Measurements from ENCODE around the gene IP6K3. TPM values are rescaled to one million over a fixed set of nuclear protein-coding genes. Genes with fewer than 3 reads are reported as not detected.

Gene IP6K3
- total and polyA plus RNA-seq, 2 donors: 0.95 to 2.4 TPM

- no peak overlapping the region for H3K4me3 ChIP-seq (ENCODE audit: low read depth, low read length)
- DNase-seq (ENCODE audit: extremely low spot score): no peak
- no peaks in the 10 kb centered on the region for H3K36me3 ChIP-seq (ENCODE audit: insufficient read depth)
- 86% methylated on average over 18 of the region's 18 CpGs for WGBS
- H3K4me1 ChIP-seq (ENCODE audit: insufficient read depth): no peaks in the 10 kb centered on the region
- no peak overlapping the region for H3K27ac ChIP-seq (ENCODE audit: low read depth)
These were observed 11.5 kb downstream of the IP6K3 start for GRCh38 chr6:33735216-33735615.

DNA sequence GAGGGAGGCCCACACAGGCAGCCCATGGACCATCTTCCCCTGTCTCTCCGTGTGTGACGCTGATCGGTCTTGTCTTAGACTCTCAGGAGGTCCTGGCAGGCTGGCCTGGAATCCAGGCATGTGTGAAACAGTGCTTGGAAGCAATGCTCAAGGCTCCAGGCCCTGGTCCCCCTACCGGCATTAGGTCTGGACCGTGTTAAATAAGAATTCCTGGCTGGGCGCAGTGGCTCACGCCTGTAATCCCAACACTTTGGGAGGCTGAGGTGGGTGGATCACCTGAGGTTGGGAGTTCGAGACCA, 13.0 kb downstream of the IP6K3 start:
- 93% methylated on average over 8 of the region's 8 CpGs for WGBS
- no peaks in the 10 kb centered on the region for H3K36me3 ChIP-seq (ENCODE audit: insufficient read depth)
- no peak overlapping the region for H3K4me3 ChIP-seq (ENCODE audit: low read depth, low read length)
- no peak overlapping the region for H3K27ac ChIP-seq (ENCODE audit: low read depth)
- no peak for DNase-seq (ENCODE audit: extremely low spot score)
- no peaks in the 10 kb centered on the region for H3K4me1 ChIP-seq (ENCODE audit: insufficient read depth)

- Histone ChIP-seq H3K27ac (ENCODE audit: low read depth) (no peak overlapping the region), H3K4me3 (ENCODE audit: low read depth, low read length) (no peak overlapping the region), H3K4me1 (ENCODE audit: insufficient read depth) (no peaks in the 10 kb centered on the region), H3K36me3 (ENCODE audit: insufficient read depth) (no peaks in the 10 kb centered on the region)
- WGBS: 90% methylated on average over 13 of the region's 13 CpGs
- no peak for DNase-seq (ENCODE audit: extremely low spot score)
These were observed 13.6 kb downstream of the IP6K3 start for GRCh38 chr6:33732817-33733708.

- WGBS: 91% methylated on average over 6 of the region's 6 CpGs
- H3K36me3 ChIP-seq (ENCODE audit: insufficient read depth): no peaks in the 10 kb centered on the region
- no peak overlapping the region for H3K27ac ChIP-seq (ENCODE audit: low read depth)
- no peak overlapping the region for H3K4me3 ChIP-seq (ENCODE audit: low read depth, low read length)
- no peak for DNase-seq (ENCODE audit: extremely low spot score)
- H3K4me1 ChIP-seq (ENCODE audit: insufficient read depth): no peaks in the 10 kb centered on the region
These were observed 14.3 kb downstream of the IP6K3 start for GRCh38 chr6:33732385-33732784.

GRCh38 chr6:33731751-33732282, 14.9 kb downstream of the IP6K3 start:
- Histone ChIP-seq H3K4me1 (ENCODE audit: insufficient read depth) (no peaks in the 10 kb centered on the region), H3K4me3 (ENCODE audit: low read depth, low read length) (no peak overlapping the region)
- DNase-seq (ENCODE audit: extremely low spot score): no peak

DNA sequence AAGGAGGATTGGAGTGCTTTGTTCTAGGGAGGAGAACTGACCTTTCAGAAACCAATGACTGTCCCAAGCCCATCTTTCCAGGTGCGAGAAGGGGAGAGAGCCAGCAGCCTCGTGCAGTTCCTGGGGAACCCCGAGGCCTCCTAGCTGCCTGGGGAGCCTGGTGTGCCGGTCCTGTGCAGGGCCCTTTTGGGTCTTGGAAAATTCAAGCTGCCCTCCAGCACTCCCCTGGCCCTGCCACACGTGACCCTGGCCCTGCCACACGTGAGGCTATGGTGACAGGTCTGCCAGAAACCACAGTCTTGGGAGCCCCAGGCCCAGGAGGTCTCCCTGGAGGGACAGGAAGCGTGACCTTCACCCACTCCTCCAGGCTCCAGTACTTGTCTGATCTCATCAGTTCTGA, 15.7 kb downstream of the IP6K3 start:
- DNase-seq (ENCODE audit: extremely low spot score): no peak
- Histone ChIP-seq H3K4me1 (ENCODE audit: insufficient read depth) (no peaks in the 10 kb centered on the region), H3K4me3 (ENCODE audit: low read depth, low read length) (no peak overlapping the region), H3K36me3 (ENCODE audit: insufficient read depth) (no peaks in the 10 kb centered on the region), H3K27ac (ENCODE audit: low read depth) (no peak overlapping the region)
- 77% methylated on average over 7 of the region's 7 CpGs for whole genome bisulfite sequencing

More at GRCh38 chr6:33731751-33732282, 14.9 kb downstream of the IP6K3 start:
- 79% methylated on average over 9 of the region's 9 CpGs for WGBS
- Histone ChIP-seq H3K36me3 (ENCODE audit: insufficient read depth) (no peaks in the 10 kb centered on the region), H3K27ac (ENCODE audit: low read depth) (no peak overlapping the region)

GRCh38 chr6:33730611-33731010, 16.1 kb downstream of the IP6K3 start:
- Histone ChIP-seq H3K4me3 (ENCODE audit: low read depth, low read length) (no peak overlapping the region), H3K27ac (ENCODE audit: low read depth) (no peak overlapping the region), H3K4me1 (ENCODE audit: insufficient read depth) (no peaks in the 10 kb centered on the region), H3K36me3 (ENCODE audit: insufficient read depth) (no peaks in the 10 kb centered on the region)
- 68% methylated on average over 10 of the region's 10 CpGs for WGBS
- no peak for DNase-seq (ENCODE audit: extremely low spot score)

- Histone ChIP-seq H3K4me1 (ENCODE audit: insufficient read depth) (no peaks in the 10 kb centered on the region), H3K4me3 (ENCODE audit: low read depth, low read length) (no peak overlapping the region), H3K36me3 (ENCODE audit: insufficient read depth) (no peaks in the 10 kb centered on the region), H3K27ac (ENCODE audit: low read depth) (no peak overlapping the region)
- 90% methylated on average over 6 of the region's 6 CpGs for WGBS
- DNase-seq (ENCODE audit: extremely low spot score): no peak
These were observed 17.6 kb downstream of the IP6K3 start for GRCh38 chr6:33729059-33729458.

DNA sequence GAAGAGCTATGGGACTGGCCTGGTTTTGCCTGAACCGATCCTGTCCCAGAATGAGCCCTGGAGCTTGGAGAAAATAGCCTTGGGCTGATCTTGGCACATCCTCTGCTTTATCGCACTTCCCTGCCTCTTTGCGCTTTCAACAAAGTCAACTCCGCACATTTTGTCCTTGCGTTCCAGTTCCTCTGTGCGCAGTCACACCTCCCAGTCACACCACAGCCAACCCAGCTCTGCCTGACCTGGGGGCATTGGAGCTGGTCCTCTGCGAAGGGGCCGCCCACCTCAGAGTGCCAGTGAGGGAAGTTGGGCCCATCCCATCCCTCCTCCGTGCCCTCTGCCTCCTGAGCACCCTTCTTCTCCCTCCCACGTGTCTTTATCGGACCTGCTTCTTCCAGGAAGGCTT, 18.3 kb downstream of the IP6K3 start:
- no peaks in the 10 kb centered on the region for H3K4me1 ChIP-seq (ENCODE audit: insufficient read depth)
- no peak overlapping the region for H3K27ac ChIP-seq (ENCODE audit: low read depth)
- 87% methylated on average over 11 of the region's 11 CpGs for WGBS
- DNase-seq (ENCODE audit: extremely low spot score): no peak
- no peak overlapping the region for H3K4me3 ChIP-seq (ENCODE audit: low read depth, low read length)
- H3K36me3 ChIP-seq (ENCODE audit: insufficient read depth): no peaks in the 10 kb centered on the region

DNA sequence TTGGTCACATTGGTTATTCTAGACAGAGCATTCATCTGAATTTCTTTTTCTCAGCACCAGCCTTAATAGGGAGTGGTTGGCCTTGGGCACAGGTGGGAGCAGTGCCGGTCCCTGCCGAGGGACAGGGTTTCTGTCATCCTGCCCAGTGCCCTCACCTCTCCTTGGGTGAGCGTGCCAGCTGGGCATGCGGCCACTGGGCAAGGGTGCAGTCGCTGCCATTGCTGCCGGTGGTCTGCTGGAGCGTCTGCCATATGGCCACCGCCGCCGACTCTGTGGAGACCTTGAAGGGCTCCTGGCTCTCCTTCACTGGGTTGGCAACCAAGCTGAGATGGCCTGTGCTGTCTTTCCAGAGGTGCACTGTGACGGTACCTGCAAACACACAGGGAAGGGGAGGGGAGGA, 18.8 kb downstream of the IP6K3 start:
- DNase-seq (ENCODE audit: extremely low spot score): no peak
- no peaks in the 10 kb centered on the region for H3K36me3 ChIP-seq (ENCODE audit: insufficient read depth)
- H3K27ac ChIP-seq (ENCODE audit: low read depth): no peak overlapping the region
- H3K4me1 ChIP-seq (ENCODE audit: insufficient read depth): no peaks in the 10 kb centered on the region
- 86% methylated on average over 11 of the region's 11 CpGs for WGBS
- H3K4me3 ChIP-seq (ENCODE audit: low read depth, low read length): no peak overlapping the region

DNA sequence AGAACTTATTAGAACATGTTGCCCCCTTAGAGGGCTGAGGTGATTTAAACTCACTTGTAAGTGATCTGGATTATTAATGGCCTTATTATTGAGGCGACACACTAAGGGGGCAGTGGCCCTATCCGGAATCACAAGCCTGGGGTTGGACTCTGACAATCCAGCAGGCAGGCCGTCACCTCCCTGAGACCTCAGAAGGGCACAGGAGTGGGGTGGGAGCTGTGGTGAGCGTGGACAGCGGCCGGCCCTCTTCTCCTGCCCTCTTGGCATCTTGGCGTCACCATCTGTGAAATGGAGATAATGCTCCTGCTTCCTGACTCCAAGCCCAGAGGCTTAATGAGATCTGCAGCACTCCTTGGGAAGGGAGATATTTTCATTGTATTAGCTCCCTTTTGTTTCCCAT, 19.6 kb downstream of the IP6K3 start:
- 86% methylated on average over 7 of the region's 7 CpGs for WGBS
- H3K36me3 ChIP-seq (ENCODE audit: insufficient read depth): no peaks in the 10 kb centered on the region
- H3K4me1 ChIP-seq (ENCODE audit: insufficient read depth): no peaks in the 10 kb centered on the region
- H3K4me3 ChIP-seq (ENCODE audit: low read depth, low read length): no peak overlapping the region
- no peak for DNase-seq (ENCODE audit: extremely low spot score)
- no peak overlapping the region for H3K27ac ChIP-seq (ENCODE audit: low read depth)

GRCh38 chr6:33726696-33727095, 20.0 kb downstream of the IP6K3 start:
- H3K36me3 ChIP-seq (ENCODE audit: insufficient read depth): no peaks in the 10 kb centered on the region
- H3K4me3 ChIP-seq (ENCODE audit: low read depth, low read length): no peak overlapping the region
- no peak for DNase-seq (ENCODE audit: extremely low spot score)
- 87% methylated on average over 15 of the region's 15 CpGs for WGBS
- no peak overlapping the region for H3K27ac ChIP-seq (ENCODE audit: low read depth)
- H3K4me1 ChIP-seq (ENCODE audit: insufficient read depth): no peaks in the 10 kb centered on the region

DNA sequence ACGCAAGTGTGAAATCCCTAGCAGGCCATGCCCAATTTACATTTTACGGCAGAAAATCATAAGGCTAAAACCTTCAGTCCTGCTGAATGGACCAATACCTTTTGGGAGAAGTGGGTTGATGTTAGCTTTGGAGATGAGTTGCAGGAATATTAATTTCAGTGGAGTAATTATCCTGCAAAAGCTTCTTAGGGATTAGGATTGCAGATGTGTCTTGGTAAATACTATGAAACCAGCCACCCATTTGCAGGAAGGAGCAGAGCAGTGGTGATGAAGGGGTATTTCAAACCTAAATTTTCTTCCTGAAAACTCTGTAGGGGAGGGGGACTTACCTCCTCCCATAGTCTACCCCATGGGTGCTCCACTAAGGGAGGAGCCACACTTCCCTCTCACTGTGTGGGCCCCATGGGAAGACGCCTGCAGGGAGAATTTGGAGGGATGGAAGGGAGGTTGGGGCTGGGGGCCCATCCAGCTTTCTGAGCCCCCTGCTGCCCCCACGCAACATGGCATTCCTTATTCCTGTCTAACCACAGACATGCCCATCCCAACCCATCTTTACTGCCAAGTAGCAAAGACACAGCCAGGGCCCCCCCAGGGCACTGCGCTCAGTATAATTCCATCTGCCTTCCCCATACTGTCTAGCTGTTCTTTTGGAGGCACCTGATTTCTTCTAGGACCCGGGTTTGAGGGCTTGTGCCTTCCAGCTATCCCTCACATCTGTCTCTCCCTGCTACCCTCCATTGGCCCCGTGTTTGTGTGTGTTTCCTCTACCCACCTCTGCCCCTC, 20.6 kb downstream of the IP6K3 start:
- Histone ChIP-seq H3K27ac (ENCODE audit: low read depth) (no peak overlapping the region), H3K4me3 (ENCODE audit: low read depth, low read length) (no peak overlapping the region), H3K36me3 (ENCODE audit: insufficient read depth) (no peaks in the 10 kb centered on the region), H3K4me1 (ENCODE audit: insufficient read depth) (no peaks in the 10 kb centered on the region)
- DNase-seq (ENCODE audit: extremely low spot score): no peak
- 85% methylated on average over 7 of the region's 7 CpGs for WGBS

- 94% methylated on average over 13 of the region's 14 CpGs for WGBS
- Histone ChIP-seq H3K4me3 (ENCODE audit: low read depth, low read length) (no peak overlapping the region), H3K27ac (ENCODE audit: low read depth) (no peak overlapping the region), H3K36me3 (ENCODE audit: insufficient read depth) (no peaks in the 10 kb centered on the region), H3K4me1 (ENCODE audit: insufficient read depth) (no peaks in the 10 kb centered on the region)
- DNase-seq (ENCODE audit: extremely low spot score): no peak
These were observed 21.5 kb downstream of the IP6K3 start for GRCh38 chr6:33725222-33725621.
